AG08395 (cell line): ENCODE data around the gene WFS1.

Experiments used
- DNase-seq: peaks from one replicate; pipeline ENCODE4 v3.0.0; 2012; ENCODE audit warnings: mixed read lengths, low spot score

Gene WFS1

GRCh38 chr4:6299875-6300274, 30.2 kb downstream of the WFS1 start:
- DNase-seq = no peak

GRCh38 chr4:6300359-6300758, 30.7 kb downstream of the WFS1 start:
- no peak for DNase-seq

- DNase-seq = no peak
Measured at GRCh38 chr4:6301051-6301731, 31.5 kb downstream of the WFS1 start.

GRCh38 chr4:6301732-6302442, 32.2 kb downstream of the WFS1 start:
- DNase-seq = no peak

GRCh38 chr4:6302869-6303268, 33.2 kb downstream of the WFS1 start:
- DNase-seq = no peak

GRCh38 chr4:6303943-6304342, 34.3 kb downstream of the WFS1 start:
- DNase-seq = no peak

- DNase-seq = no peak
Measured at GRCh38 chr4:6306299-6306698, 36.6 kb downstream of the WFS1 start.

DNA sequence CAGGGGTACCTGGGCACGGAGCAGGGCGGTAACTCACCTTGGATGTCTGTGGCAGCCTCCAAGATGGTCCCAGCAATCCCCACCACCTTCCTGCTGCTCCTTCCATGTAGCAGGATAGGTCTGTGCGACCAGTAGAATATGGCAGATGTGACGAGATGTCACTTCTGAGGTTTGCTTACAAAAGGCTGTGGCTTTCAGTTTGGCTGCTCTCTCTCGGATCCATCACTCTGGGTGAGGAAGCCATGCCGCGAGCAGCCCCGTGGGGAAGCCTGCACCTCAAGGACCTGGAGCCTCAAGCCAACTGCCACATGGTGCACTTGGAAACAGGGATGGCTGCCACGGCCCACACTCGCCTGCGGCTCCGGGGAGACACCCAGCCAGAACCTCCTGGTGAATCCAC, 37.6 kb downstream of the WFS1 start:
- no peak for DNase-seq

DNA sequence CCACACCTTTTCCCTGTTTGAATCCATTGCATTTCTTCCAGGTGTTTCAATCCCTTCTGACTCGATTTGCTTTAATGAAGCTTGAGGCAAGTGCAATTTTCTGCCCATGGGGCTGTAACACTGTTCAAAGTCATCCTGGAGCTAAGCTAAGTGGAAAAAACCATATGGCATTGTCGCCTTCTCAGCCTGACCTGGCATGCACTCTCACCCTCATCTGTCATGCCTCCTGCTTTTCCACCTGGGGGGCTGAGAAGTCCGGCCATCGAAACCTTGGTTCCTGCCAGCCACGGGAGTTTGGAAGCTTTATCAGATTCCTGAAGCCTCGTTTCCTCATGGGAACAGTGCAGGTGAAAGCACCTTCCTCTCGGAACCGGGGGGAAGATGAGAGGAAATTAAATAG, 38.2 kb downstream of the WFS1 start:
- no peak for DNase-seq

GRCh38 chr4:6308899-6309643, 39.4 kb downstream of the WFS1 start:
- no peak for DNase-seq

- no peak for DNase-seq
Measured at GRCh38 chr4:6309777-6310176, 40.1 kb downstream of the WFS1 start.

DNA sequence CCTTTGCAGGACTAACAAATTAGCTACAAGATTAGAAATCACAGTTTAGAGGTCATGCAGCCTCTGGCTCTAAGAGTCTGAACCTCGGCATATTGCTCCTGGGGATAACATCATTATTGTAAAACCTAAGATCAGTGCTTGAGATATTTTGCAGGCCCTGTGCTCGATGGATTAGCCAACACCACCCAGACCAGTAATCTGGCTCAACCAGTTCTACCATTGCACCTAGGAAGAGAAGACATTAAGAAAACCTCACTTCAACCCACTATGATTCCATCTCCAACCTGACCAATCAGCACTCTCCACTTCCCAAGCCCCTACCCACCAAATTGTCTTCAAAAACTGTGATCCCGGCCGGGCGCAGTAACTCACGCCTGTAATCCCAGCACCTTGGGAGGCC, 43.6 kb downstream of the WFS1 start:
- no peak for DNase-seq

DNA sequence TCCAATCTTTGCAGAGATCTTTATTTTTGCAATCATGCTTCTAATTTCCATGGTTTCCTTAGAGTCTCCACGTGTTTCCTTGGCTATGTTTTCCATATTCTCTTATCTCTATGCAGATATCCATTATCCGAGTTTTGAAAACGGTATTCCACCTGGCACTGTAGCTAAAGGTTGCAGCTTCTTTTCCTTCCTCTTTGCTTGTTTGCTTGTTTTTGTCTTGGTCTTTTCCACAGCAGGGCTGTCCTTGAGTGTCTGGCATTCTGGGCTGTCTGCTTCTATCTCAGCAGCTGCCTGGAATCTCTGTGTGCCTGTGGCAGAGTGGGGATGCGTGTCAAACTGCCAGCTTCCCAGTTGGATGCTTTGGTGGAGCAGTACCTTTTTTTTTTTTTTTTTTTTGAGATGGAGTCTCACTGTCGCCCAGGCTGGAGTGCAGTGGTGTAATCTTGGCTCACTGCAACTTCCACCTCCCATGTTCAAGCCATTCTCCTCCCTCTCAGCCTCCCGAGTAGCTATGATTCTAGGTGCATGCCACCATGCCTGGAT, 46.9 kb downstream of the WFS1 start:
- no peak for DNase-seq

GRCh38 chr4:6318206-6318605, 48.6 kb downstream of the WFS1 start:
- DNase-seq = no peak

DNA sequence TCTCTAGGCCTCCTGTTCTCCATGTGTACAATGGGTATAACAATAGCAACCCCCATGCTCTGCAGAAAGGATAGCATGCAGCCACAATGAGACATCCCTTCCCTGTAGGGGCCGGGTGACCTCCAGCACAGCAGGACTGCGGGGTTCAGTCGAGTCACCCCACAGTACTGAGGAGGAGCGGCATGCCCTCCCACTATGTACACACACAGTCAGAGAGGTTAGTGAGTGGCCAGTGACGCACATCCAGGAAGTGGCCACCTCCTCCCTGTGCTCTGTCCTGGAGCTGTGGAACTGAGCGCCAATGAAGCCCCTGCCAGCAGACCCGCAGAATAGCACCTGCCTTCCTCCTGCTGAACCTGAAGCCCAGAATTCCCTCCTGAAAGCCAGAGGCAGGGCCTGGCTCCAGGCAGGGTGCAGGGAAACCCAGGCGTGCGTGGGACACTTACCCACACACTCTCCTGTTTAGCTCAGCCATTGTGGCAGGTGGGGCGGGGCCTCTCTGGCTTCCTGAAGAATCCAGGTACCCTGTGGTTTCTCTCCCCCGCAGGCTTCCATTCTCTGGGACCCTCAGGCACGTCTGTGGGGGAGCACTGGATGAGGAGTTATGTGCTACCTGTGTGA, 50.0 kb downstream of the WFS1 start:
- DNase-seq = no peak

- DNase-seq = no peak
Measured at GRCh38 chr4:6320663-6321062, 51.0 kb downstream of the WFS1 start.

GRCh38 chr4:6321361-6321760, 51.7 kb downstream of the WFS1 start:
- DNase-seq = no peak

DNA sequence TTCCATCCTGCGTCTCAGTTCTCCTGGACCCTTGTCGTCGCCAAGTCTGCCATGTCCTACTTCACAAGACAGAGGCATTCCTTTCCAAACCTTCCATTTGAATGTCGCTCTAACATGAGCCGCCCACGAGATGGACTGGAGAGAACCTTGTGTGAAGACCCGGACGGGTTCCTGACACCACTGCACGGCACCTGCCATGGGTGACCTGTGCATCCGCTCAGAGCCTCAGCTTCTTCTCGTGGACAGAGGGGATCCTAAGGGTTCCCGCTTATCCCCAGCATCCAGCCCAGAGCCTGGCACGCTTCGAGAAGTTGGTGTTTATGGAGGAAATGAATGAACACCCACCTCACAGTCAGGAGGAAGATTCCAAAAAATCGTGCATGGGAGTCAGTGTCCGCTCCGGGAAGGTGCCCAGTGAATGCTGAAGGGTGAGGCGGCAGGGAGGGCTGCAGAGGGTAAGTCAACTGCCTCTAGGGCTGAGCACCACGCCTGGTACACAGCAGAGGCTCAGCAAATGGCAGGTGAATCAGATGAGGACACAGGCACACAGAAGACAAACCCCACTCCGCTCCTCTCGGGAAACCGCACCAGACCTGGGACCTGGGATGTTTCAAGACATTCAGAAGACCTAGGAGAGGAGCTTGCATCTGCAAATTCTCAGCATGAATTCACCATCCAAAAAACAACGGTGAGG, 52.6 kb downstream of the WFS1 start:
- no peak for DNase-seq

- DNase-seq = no peak
Measured at GRCh38 chr4:6322761-6323566, 53.3 kb downstream of the WFS1 start.

- no peak for DNase-seq
Measured at GRCh38 chr4:6324461-6324998, 54.9 kb downstream of the WFS1 start.
